GM12874 (cell line): Measurements from ENCODE around the gene PCDHGB1.
A peak's percentile ranks its signal among the peaks of the same experiment; 100 is the strongest.

Experiments used
- TF ChIP-seq, protein P1 (sequence below): IDR thresholded peaks from 2 replicates; pipeline ENCODE4 v1.5.1; 2011; ENCODE audit warnings: low read depth, mild to moderate bottlenecking, control low read depth, low read length, moderate library complexity; ENCODE audit not compliant: insufficient read depth

Gene PCDHGB1

DNA sequence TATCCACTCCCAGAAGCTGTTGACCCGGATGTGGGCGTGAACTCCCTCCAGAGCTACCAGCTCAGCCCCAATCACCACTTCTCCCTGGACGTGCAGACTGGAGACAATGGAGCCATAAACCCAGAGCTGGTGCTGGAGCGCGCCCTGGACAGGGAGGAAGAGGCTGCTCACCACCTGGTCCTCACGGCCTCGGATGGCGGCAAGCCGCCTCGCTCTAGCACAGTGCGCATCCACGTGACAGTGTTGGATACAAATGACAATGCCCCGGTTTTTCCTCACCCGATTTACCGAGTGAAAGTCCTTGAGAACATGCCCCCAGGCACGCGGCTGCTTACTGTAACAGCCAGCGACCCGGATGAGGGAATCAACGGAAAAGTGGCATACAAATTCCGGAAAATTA is 43.4 kb downstream of the PCDHGB1 start:
- TF ChIP-seq, protein P1, sequence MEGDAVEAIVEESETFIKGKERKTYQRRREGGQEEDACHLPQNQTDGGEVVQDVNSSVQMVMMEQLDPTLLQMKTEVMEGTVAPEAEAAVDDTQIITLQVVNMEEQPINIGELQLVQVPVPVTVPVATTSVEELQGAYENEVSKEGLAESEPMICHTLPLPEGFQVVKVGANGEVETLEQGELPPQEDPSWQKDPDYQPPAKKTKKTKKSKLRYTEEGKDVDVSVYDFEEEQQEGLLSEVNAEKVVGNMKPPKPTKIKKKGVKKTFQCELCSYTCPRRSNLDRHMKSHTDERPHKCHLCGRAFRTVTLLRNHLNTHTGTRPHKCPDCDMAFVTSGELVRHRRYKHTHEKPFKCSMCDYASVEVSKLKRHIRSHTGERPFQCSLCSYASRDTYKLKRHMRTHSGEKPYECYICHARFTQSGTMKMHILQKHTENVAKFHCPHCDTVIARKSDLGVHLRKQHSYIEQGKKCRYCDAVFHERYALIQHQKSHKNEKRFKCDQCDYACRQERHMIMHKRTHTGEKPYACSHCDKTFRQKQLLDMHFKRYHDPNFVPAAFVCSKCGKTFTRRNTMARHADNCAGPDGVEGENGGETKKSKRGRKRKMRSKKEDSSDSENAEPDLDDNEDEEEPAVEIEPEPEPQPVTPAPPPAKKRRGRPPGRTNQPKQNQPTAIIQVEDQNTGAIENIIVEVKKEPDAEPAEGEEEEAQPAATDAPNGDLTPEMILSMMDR: no peak

DNA sequence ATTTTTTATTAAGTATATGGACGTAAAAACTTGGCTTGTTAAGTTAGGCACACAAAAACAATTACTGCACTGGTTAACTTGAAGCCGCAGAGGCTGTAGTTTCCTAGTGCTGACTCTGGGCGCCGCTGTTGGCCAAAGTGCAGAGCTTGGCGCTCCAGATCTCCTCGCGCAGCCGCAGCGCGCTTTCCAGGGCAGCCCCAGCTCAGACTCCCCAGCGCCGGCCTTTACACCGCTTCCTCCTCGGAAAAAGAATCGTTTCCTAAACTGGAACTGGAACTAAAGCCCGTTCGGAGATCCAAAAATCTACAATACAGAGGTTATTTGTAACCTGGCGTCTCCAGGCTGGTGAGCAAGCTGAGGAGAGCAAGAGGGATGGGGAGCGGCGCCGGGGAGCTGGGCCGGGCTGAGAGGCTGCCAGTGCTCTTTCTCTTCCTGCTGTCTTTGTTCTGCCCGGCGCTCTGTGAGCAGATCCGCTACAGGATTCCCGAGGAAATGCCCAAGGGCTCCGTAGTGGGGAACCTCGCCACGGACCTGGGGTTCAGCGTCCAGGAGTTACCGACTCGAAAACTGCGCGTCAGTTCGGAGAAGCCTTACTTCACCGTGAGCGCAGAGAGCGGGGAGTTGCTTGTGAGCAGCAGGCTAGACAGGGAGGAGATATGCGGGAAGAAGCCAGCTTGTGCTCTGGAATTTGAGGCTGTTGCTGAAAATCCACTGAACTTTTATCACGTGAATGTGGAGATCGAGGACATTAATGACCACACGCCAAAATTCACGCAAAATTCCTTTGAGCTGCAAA is 48.1 kb downstream of the PCDHGB1 start, which contains the start of gene PCDHGB5:
Gene PCDHGB5, plus strand, starts transcription at position 192 of the 796 bp plus-strand sequence. Its CDS starts 181 bp downstream, at position 373.
- TF ChIP-seq, protein P1: peak; percentile 82

DNA sequence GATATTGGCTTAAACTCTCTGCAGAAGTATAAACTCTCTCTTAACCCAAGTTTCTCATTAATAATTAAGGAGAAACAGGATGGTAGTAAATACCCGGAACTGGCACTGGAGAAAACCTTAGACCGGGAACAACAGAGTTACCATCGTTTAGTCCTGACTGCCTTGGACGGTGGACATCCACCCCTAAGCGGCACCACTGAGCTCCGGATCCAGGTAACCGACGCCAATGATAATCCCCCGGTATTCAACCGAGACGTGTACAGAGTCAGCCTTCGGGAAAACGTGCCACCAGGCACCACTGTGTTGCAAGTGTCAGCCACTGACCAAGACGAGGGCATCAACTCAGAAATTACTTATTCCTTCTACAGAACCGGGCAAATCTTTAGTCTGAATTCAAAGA is 48.7 kb downstream of the PCDHGB1 start:
- TF ChIP-seq, protein P1: 0 out of 2 replicates have a peak, but pooled peaks have one; percentile 1

- TF ChIP-seq, protein P1: no peak
Measured at GRCh38 chr5:141399555-141400258, 49.8 kb downstream of the PCDHGB1 start.
